GM12878 (cell line): ENCODE measurements around the gene LKAAEAR1. TPM values are rescaled to one million over a fixed set of nuclear protein-coding genes. Genes with fewer than 3 reads are reported as not detected.
A peak's percentile ranks its signal among the peaks of the same experiment; 100 is the strongest.

ENCODE experiments used
- ATAC-seq: fragments of 200-7000 bp; cut with Tn5 transposase; 3 replicates; pipeline ENCODE4 v1.9.1; 2020; ENCODE audit warnings: mild to moderate bottlenecking, moderate library complexity
- BruUV-seq: library from RNA; stranded (reverse); fragments of 400-500 nt; replicated peaks from 2 replicates; lab custom pipeline; 2021; lab: Mats Ljungman, UMichigan
- CTCF ChIA-PET: fragments of 300-600 bp; sonication (Branson Sonifier 250); formaldehyde crosslinking; extraction: SDS; loops from one replicate; lab custom pipeline; 2021; ENCODE audit warnings: inconsistent platforms; lab: Yijun Ruan, JAX
- POLR2A ChIA-PET: fragments of 350-600 bp; formaldehyde crosslinking; extraction: SDS; loops from one replicate; lab custom pipeline; 2021; ENCODE audit warnings: inconsistent platforms; lab: Charles Lee
- RAD21 ChIA-PET: fragments of 300-600 bp; sonication (Branson Sonifier 250); formaldehyde crosslinking; loops from one replicate; lab custom pipeline; 2023; ENCODE audit warnings: antibody characterized with exemption; ENCODE audit not compliant: unreplicated experiment; lab: Charles Lee
- SMC1A ChIA-PET: fragments of 300-600 bp; sonication (Branson Sonifier 250); formaldehyde crosslinking; loops from one replicate; lab custom pipeline; 2023; ENCODE audit not compliant: unreplicated experiment, uncharacterized antibody; lab: Charles Lee
- DNase-seq: peaks from one replicate; pipeline ENCODE4 v3.0.0-alpha.2; 2011; ENCODE audit warnings: low read depth, low spot score
- FAIRE-seq: peaks from 3 replicates; lab custom pipeline; 2011; peaks lifted over from hg19 to GRCh38; lab: Jason Lieb, UNC
- H2AFZ ChIP-seq: 2 replicates; pipeline ENCODE4 v1.6.0; 2011; ENCODE audit warnings: low read depth, low read length, control low read depth; ENCODE audit not compliant: control insufficient read depth
- H3K27ac ChIP-seq: 2 replicates; pipeline ENCODE4 v1.5.1; 2011; ENCODE audit warnings: control low read depth; ENCODE audit not compliant: control insufficient read depth, insufficient read depth
- H3K27me3 ChIP-seq, 2 experiments: replicated peaks in 1 of 2; 2 replicates each; pipeline versions ENCODE4 v1.6.0 to v1.6.1; 2011; ENCODE audit warnings: low read length in 1 of 2; ENCODE audit not compliant: control insufficient read depth in 2 of 2, insufficient read depth in 2 of 2
- H3K36me3 ChIP-seq, 2 experiments: 2 replicates each; pipeline ENCODE4 v1.5.1; 2011; ENCODE audit warnings: low read length in 1 of 2; ENCODE audit not compliant: control insufficient read depth in 2 of 2, insufficient read depth in 2 of 2
- H3K4me1 ChIP-seq: 2 replicates; pipeline ENCODE4 v1.6.1; 2011; ENCODE audit warnings: mild to moderate bottlenecking, low read length, moderate library complexity, mixed read lengths; ENCODE audit not compliant: control insufficient read depth, insufficient read depth
- H3K4me2 ChIP-seq: 2 replicates; pipeline ENCODE4 v1.6.0; 2011; ENCODE audit warnings: control low read depth; ENCODE audit not compliant: control insufficient read depth, insufficient read depth
- H3K4me3 ChIP-seq: fragments of 200-600 bp; sonication (generic); 2 replicates; pipeline ENCODE4 v1.5.1; 2016
- H3K79me2 ChIP-seq: 2 replicates; pipeline ENCODE4 v1.6.0; 2011; ENCODE audit warnings: low read length; ENCODE audit not compliant: control insufficient read depth, insufficient read depth
- H3K9ac ChIP-seq: 2 replicates; pipeline ENCODE4 v1.8.0; 2011; ENCODE audit warnings: low read length, control low read depth, mixed read lengths; ENCODE audit not compliant: control insufficient read depth, insufficient read depth
- H3K9me3 ChIP-seq: replicated peaks from 3 replicates; pipeline ENCODE4 v1.5.1; 2011; ENCODE audit warnings: mild to moderate bottlenecking, low read length; ENCODE audit not compliant: control insufficient read depth, insufficient read depth
- H4K20me1 ChIP-seq: 2 replicates; pipeline ENCODE4 v1.6.0; 2011; ENCODE audit not compliant: control insufficient read depth, insufficient read depth
- CBX5 ChIP-seq: sonication (generic); IDR thresholded peaks from 2 replicates; pipeline ENCODE4 v1.6.1; 2016; ENCODE audit warnings: low read depth, moderate library complexity, mild to moderate bottlenecking, inconsistent platforms
- CREM ChIP-seq: IDR thresholded peaks from 2 replicates; pipeline ENCODE4 v1.6.1; 2014; ENCODE audit warnings: antibody characterized with exemption, low read depth
- ETV6 ChIP-seq, 2 experiments: fragments of 450-650 bp in 1 of 2; IDR thresholded peaks in 1 of 2; conservative IDR thresholded peaks in 1 of 2; 2 replicates each; pipeline ENCODE4 v1.6.1; 2014; ENCODE audit warnings: antibody characterized with exemption in 1 of 2, borderline replicate concordance in 1 of 2, low read depth in 1 of 2, mild to moderate bottlenecking in 1 of 2, moderate library complexity in 1 of 2
- FOXK2 ChIP-seq: fragments of 450-650 bp; IDR thresholded peaks from 2 replicates; pipeline ENCODE4 v1.6.1; 2017; ENCODE audit warnings: mild to moderate bottlenecking, moderate library complexity
- IKZF1 ChIP-seq: fragments of 450-650 bp; conservative IDR thresholded peaks from 2 replicates; pipeline ENCODE4 v1.6.1; 2017; ENCODE audit warnings: antibody characterized with exemption, mild to moderate bottlenecking
- JUNB ChIP-seq: IDR thresholded peaks from 2 replicates; pipeline ENCODE4 v1.6.1; 2016; ENCODE audit warnings: antibody characterized with exemption, mild to moderate bottlenecking
- PAX5 ChIP-seq: IDR thresholded peaks from 2 replicates; pipeline ENCODE4 v1.6.1; 2011; ENCODE audit warnings: low read depth, low read length, borderline replicate concordance
- POLR2AphosphoS5 ChIP-seq: IDR thresholded peaks from 2 replicates; pipeline ENCODE4 v1.6.1; 2011; ENCODE audit warnings: mild to moderate bottlenecking, low read length, inconsistent platforms
- POU2F2 ChIP-seq: IDR thresholded peaks from 3 replicates; pipeline ENCODE4 v1.6.1; 2011; ENCODE audit warnings: low read depth, mild to moderate bottlenecking, low read length, borderline replicate concordance
- RCOR1 ChIP-seq: conservative IDR thresholded peaks from 2 replicates; pipeline ENCODE4 v1.6.1; 2012; ENCODE audit warnings: low read depth, low read length, improper control_type of control experiment
- RELA ChIP-seq: fragments of 450-650 bp; IDR thresholded peaks from 2 replicates; pipeline ENCODE4 v1.8.0; 2014; ENCODE audit warnings: borderline replicate concordance; ENCODE audit not compliant: partially characterized antibody
- SPI1 ChIP-seq: IDR thresholded peaks from 2 replicates; pipeline ENCODE4 v1.6.1; 2011; ENCODE audit warnings: low read depth, mild to moderate bottlenecking, low read length, moderate library complexity, borderline replicate concordance; ENCODE audit not compliant: insufficient read depth
- ZBED1 ChIP-seq: IDR thresholded peaks from 2 replicates; pipeline ENCODE4 v1.6.1; 2016; ENCODE audit warnings: borderline replicate concordance
- WGBS: methylation state at CpG from one replicate; pipeline ENCODE4 v1.1.6; 2016; ENCODE audit warnings: low lambda C conversion rate; ENCODE audit not compliant: insufficient replicate concordance, insufficient coverage; ENCODE audit errors: missing lambda C conversion rate; 5-methylcytosine and 5-hydroxymethylcytosine counted together
- in situ Hi-C: fragments of 300-500 bp; cut with MboI; formaldehyde crosslinking; loops from 9 replicates; pipeline ENCODE4 v1.14.3; 2018; ENCODE audit warnings: mixed read lengths
- intact Hi-C: fragments of 100-400 bp; cut with micrococcal nuclease; formaldehyde crosslinking; loops from one replicate; pipeline ENCODE4 v1.14.2; 2022; ENCODE audit not compliant: unreplicated experiment
- polyA plus RNA-seq, 11 experiments: library from polyadenylated mRNA; depleted of rRNA in 4 of 11; unstranded in 6 of 11; stranded (reverse) in 5 of 11; fragments of >200 nt; fragmentation: Nextera tagmentation in 4 of 11; fragmentation: Illumina TruSeq in 1 of 11; extraction: Ambion mirVana in 4 of 11; extraction: Trizol in 1 of 11; gene quantifications; 1 replicate in 1 of 11; 2 replicates in 10 of 11; pipeline versions ENCODE4 v1.2.1 to v1.2.3, GENCODE V29; 2011 to 2016; ENCODE audit warnings: inconsistent platforms in 2 of 11, missing spikeins in 2 of 11, low read depth in 1 of 11
- total RNA-seq, 4 experiments: library from RNA; depleted of rRNA in 3 of 4; stranded (reverse); fragments of >200 nt in 3 of 4; fragmentation: Illumina TruSeq in 1 of 4; extraction: Trizol in 1 of 4; gene quantifications; 2 replicates each; pipeline versions ENCODE4 v1.2.1 to v1.2.3, GENCODE V29; 2013 to 2021
- TF ChIP-seq, protein P1 (sequence below): IDR thresholded peaks from 2 replicates; pipeline ENCODE4 v1.6.1; 2011; ENCODE audit warnings: mild to moderate bottlenecking, low read depth, low read length, moderate library complexity; ENCODE audit not compliant: insufficient replicate concordance

Gene LKAAEAR1
- total and polyA plus RNA-seq, 10 of the 15 experiments (the other 5 are each of a cell fraction or from before 2014, with no cell fraction given) = not detected

DNA sequence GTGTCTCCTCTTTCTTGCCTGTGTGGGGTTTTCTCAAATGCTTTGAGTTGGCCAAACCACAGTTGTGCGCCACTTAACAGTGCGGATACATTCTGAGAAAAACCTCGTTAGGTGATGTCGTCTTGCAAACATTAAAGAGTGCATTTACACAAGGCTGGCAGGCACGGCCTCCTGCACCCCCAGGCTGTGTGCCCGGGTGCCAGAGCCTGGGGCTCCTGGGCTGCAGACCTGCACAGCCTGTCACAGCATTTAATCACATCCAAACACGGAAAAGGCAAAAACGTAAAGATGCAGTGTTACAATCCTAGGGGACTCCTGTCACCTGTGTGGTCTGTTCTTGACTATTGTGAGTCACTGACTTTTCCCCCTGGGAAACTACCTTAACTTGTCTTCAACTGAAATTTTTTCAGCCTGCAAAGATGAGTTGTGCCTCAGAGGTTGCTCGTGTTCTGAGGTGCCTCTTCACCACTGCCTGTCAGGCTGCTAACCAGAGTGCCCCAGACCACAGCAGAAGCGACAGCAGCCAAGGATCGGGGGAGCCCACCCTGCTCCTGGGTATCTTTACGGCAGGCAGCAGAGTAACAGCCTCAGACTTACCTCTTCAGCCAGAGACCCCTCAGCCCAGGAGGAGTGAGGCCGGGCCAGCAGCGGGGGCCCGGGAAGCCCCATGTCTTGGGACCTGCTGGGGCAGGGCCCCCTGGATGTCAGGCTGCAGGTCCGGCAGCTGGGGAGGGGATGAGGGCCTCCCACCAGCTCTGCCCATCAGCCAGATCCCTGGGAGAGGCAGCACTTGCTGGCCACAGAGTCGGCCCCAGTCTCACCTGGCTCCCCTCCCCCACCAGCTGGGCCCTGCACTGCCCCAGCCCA is 48.9 kb downstream of the LKAAEAR1 start (continued):
- peak; percentile 53 for TF ChIP-seq CREM
- peak in 1 of 2 experiments; percentile 73; a peak in 1 of 4 replicates for TF ChIP-seq ETV6 (conservative IDR thresholded peaks at IDR 0.05 in 1 of 2, IDR thresholded peaks at IDR 0.05 in 1 of 2; ENCODE audit: borderline replicate concordance in 1 of 2, low read depth in 1 of 2)
- TF ChIP-seq, protein P1, sequence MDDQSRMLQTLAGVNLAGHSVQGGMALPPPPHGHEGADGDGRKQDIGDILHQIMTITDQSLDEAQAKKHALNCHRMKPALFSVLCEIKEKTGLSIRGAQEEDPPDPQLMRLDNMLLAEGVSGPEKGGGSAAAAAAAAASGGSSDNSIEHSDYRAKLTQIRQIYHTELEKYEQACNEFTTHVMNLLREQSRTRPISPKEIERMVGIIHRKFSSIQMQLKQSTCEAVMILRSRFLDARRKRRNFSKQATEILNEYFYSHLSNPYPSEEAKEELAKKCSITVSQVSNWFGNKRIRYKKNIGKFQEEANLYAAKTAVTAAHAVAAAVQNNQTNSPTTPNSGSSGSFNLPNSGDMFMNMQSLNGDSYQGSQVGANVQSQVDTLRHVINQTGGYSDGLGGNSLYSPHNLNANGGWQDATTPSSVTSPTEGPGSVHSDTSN = peak; percentile 22
- TF ChIP-seq SPI1 = no peak
- TF ChIP-seq JUNB = peak; percentile 58
- TF ChIP-seq ZBED1 = no peak; the same call in none of the 2 replicates
- peak; percentile 85 for TF ChIP-seq IKZF1

DNA sequence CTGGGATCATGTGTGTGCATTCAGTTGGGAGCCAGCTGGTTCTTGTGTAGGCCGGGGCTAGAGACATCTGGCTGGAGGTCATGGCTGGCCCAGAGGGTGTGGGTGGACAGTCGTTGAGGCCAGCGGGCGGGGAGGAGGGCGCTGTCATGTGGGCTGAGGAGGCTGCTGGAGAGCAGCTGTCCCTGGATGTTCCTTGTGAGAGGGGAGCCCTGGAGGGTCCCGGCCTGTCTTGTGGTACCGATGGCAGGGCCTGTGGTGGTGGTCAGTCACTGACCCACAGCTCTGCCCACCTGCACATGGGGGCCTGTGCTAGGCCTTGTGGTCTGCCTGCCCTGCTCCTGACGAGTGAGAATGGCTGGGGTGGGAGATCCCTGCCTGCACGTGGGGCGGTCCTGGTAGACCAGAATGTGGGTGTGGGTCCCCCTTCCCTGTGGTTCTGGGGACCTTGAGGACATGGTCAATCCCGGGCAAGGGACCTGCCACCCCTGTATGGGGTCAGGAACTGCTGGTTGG is 50.2 kb downstream of the LKAAEAR1 start:
- ChIA-PET POLR2A (interaction anchor here (0.6 to 1.6 kb wide), 3 partner anchors 11 to 54 kb away, joined by 3 to 8 read pairs (median 3); partner anchors contain the start of genes PRPF6 and SAMD10), CTCF (interaction anchor here (0.8 to 1.3 kb wide), 2 partner anchors 24 to 86 kb away, joined by 3 to 4 read pairs; no protein-coding TSS in a partner anchor), SMC1A (interaction anchor here (0.6 kb wide), 1 partner anchor 32 kb away, joined by 3 read pairs; no protein-coding TSS in a partner anchor), RAD21 (interaction anchor here (0.9 to 7.1 kb wide), 2 partner anchors 20 to 53 kb away, joined by 6 to 92 read pairs; partner anchors contain the start of genes PRPF6 and SAMD10)
- H3K9ac ChIP-seq = no peak overlapping the region
- TF ChIP-seq POLR2AphosphoS5 (no peak), RCOR1 (no peak), RELA (no peak), FOXK2 (no peak), CBX5 (no peak), PAX5 (no peak), POU2F2 (no peak)
- peaks cover 37% of the 10 kb centered on the region for H3K4me1 ChIP-seq
- no TSS peak for BruUV-seq
- in situ Hi-C loops (no loop called here), intact Hi-C loops (no loop called here)
- peaks cover 16 to 27% of the 10 kb centered on the region in 2 experiments; a peak in 3 of 4 replicates for H3K36me3 ChIP-seq
- no peak overlapping the region for H3K4me2 ChIP-seq
- 96% methylated on average over 11 of the region's 11 CpGs for WGBS
- no peaks in the 10 kb centered on the region for H3K27me3 ChIP-seq
- no peak overlapping the region for H2AFZ ChIP-seq
- FAIRE-seq (no peak), DNase-seq (no peak), ATAC-seq (no peak)
- H3K4me3 ChIP-seq = no peak overlapping the region
- H4K20me1 ChIP-seq = no peaks in the 10 kb centered on the region
- no peaks in the 10 kb centered on the region for H3K9me3 ChIP-seq
- peak overlapping the region; percentile 77 for H3K27ac ChIP-seq
- peaks cover 4% of the 10 kb centered on the region for H3K79me2 ChIP-seq
